SK-N-SH (cell line): ENCODE measurements around the gene PGS1. TPM values are rescaled to one million over a fixed set of nuclear protein-coding genes. Genes with fewer than 3 reads are reported as not detected.
A peak's percentile ranks its signal among the peaks of the same experiment; 100 is the strongest.

Source experiments
- CTCF ChIA-PET: fragments of 300-600, 350-600 bp; formaldehyde crosslinking; extraction: SDS; loops from one replicate; lab custom pipeline; 2021; lab: Yijun Ruan, JAX
- POLR2A ChIA-PET: fragments of 350-600 bp; sonication (Branson Sonifier 250); formaldehyde crosslinking; extraction: SDS; loops from one replicate; lab custom pipeline; 2020; ENCODE audit warnings: antibody characterized with exemption, inconsistent platforms; lab: Yijun Ruan, JAX
- DNase-seq: peaks from one replicate; pipeline ENCODE4 v3.0.0; 2012
- H2AFZ ChIP-seq: fragments of 200-600 bp; sonication (generic); 2 replicates; pipeline ENCODE4 v1.8.1; 2016; ENCODE audit warnings: antibody characterized with exemption, mild to moderate bottlenecking, low read depth
- H3F3A ChIP-seq: fragments of 200-600 bp; sonication (generic); replicated peaks from 2 replicates; pipeline ENCODE3; 2016; ENCODE audit warnings: antibody characterized with exemption, mild to moderate bottlenecking; ENCODE audit not compliant: insufficient read depth
- H3K27ac ChIP-seq, 2 experiments: fragments of 200-500 bp in 1 of 2; fragments of 200-600 bp in 1 of 2; sonication (Bioruptor generic) in 1 of 2; sonication (generic), shearing (Covaris generic) in 1 of 2; 2 replicates each; pipeline versions ENCODE4 v1.5.1 to v1.6.1; 2014 to 2016; ENCODE audit warnings: low read depth in 2 of 2, inconsistent platforms in 1 of 2, low read length in 1 of 2, mild to moderate bottlenecking in 1 of 2, mixed read lengths in 1 of 2
- H3K27me3 ChIP-seq: fragments of 200-600 bp; sonication (generic), shearing (Covaris generic); 2 replicates; pipeline ENCODE4 v1.6.1; 2016; ENCODE audit warnings: mixed run types; ENCODE audit not compliant: insufficient read depth
- H3K36me3 ChIP-seq, 2 experiments: fragments of 200-500 bp in 1 of 2; fragments of 200-600 bp in 1 of 2; sonication (Bioruptor generic) in 1 of 2; sonication (generic) in 1 of 2; replicated peaks in 1 of 2; 2 replicates each; pipeline versions ENCODE3 to v1.5.1; 2014 to 2016; ENCODE audit warnings: low read length in 1 of 2, mild to moderate bottlenecking in 1 of 2; ENCODE audit not compliant: insufficient read depth in 2 of 2, control insufficient read depth in 1 of 2
- H3K4me1 ChIP-seq, 2 experiments: fragments of 200-500 bp in 1 of 2; fragments of 200-600 bp in 1 of 2; sonication (Bioruptor generic) in 1 of 2; sonication (generic), shearing (Covaris generic) in 1 of 2; 2 replicates each; pipeline versions ENCODE4 v1.5.1 to v1.6.1; 2014 to 2016; ENCODE audit warnings: low read depth in 1 of 2, low read length in 1 of 2, mixed run types in 1 of 2; ENCODE audit not compliant: insufficient read depth in 2 of 2, control insufficient read depth in 1 of 2
- H3K4me2 ChIP-seq: fragments of 200-600 bp; sonication (generic), shearing (Covaris generic); 2 replicates; pipeline ENCODE4 v1.6.1; 2017; ENCODE audit warnings: mixed run types
- H3K4me3 ChIP-seq, 2 experiments: fragments of 200-500 bp in 1 of 2; fragments of 200-600 bp in 1 of 2; sonication (Bioruptor generic) in 1 of 2; sonication (generic), shearing (Covaris generic) in 1 of 2; 2 replicates each; pipeline versions ENCODE4 v1.5.1 to v1.8.1; 2014 to 2016; ENCODE audit warnings: low read depth in 2 of 2, inconsistent platforms in 1 of 2, low read length in 1 of 2, mild to moderate bottlenecking in 1 of 2, mixed read lengths in 1 of 2, moderate library complexity in 1 of 2
- H3K79me2 ChIP-seq: fragments of 200-600 bp; sonication (generic); 2 replicates; pipeline ENCODE4 v1.8.1; 2017; ENCODE audit warnings: mild to moderate bottlenecking; ENCODE audit not compliant: insufficient read depth
- H3K9ac ChIP-seq: fragments of 200-600 bp; sonication (generic); 2 replicates; pipeline ENCODE4 v1.6.1; 2017; ENCODE audit warnings: mixed run types
- H3K9me2 ChIP-seq: fragments of 200-600 bp; sonication (generic); 2 replicates; pipeline ENCODE4 v1.6.1; 2017; ENCODE audit warnings: mixed run types
- H3K9me3 ChIP-seq: fragments of 200-600 bp; sonication (generic); 2 replicates; pipeline ENCODE4 v1.6.1; 2017; ENCODE audit warnings: mixed run types, mild to moderate bottlenecking, moderate library complexity
- H4K20me1 ChIP-seq: fragments of 200-600 bp; sonication (generic); 2 replicates; pipeline ENCODE4 v1.6.1; 2017; ENCODE audit warnings: mild to moderate bottlenecking, mixed run types; ENCODE audit not compliant: insufficient read depth
- CHD2 ChIP-seq: fragments of 150-350 bp; IDR thresholded peaks from 2 replicates; pipeline ENCODE4 v1.6.1; 2018; ENCODE audit warnings: low read length; ENCODE audit not compliant: partially characterized antibody
- EP300 ChIP-seq, 2 experiments: IDR thresholded peaks; 2 replicates each; pipeline versions ENCODE4 v1.4.0 to v1.6.1; 2012; ENCODE audit warnings: borderline replicate concordance in 1 of 2, low read depth in 1 of 2, low read length in 1 of 2
- FOSL2 ChIP-seq: IDR thresholded peaks from 2 replicates; pipeline ENCODE4 v1.4.0; 2012; ENCODE audit warnings: low read depth, mild to moderate bottlenecking, moderate library complexity, borderline replicate concordance
- FOXJ3 ChIP-seq: sonication (generic); formaldehyde crosslinking; IDR thresholded peaks from 2 replicates; pipeline ENCODE4 v1.5.1; 2020; ENCODE audit warnings: mild to moderate bottlenecking, missing genetic modification reagents
- GABPA ChIP-seq: IDR thresholded peaks from 2 replicates; pipeline ENCODE4 v1.4.0; 2012; ENCODE audit warnings: low read depth, mild to moderate bottlenecking
- GATA2 ChIP-seq: sonication (generic); formaldehyde crosslinking; IDR thresholded peaks from 2 replicates; pipeline ENCODE4 v1.5.0; 2020; ENCODE audit warnings: mild to moderate bottlenecking, missing genetic modification reagents
- MEF2A ChIP-seq: IDR thresholded peaks from 2 replicates; pipeline ENCODE4 v1.4.0; 2012; ENCODE audit warnings: low read depth, borderline replicate concordance
- MXI1 ChIP-seq: IDR thresholded peaks from 2 replicates; pipeline ENCODE4 v1.6.1; 2012; ENCODE audit warnings: mild to moderate bottlenecking, low read depth, low read length, improper control_type of control experiment
- NFIC ChIP-seq: IDR thresholded peaks from 2 replicates; pipeline ENCODE4 v1.4.0; 2012; ENCODE audit warnings: borderline replicate concordance
- NRF1 ChIP-seq: IDR thresholded peaks from 2 replicates; pipeline ENCODE4 v1.6.1; 2012; ENCODE audit warnings: low read depth, mild to moderate bottlenecking, low read length
- PBX3 ChIP-seq: IDR thresholded peaks from 2 replicates; pipeline ENCODE4; 2012
- RAD21 ChIP-seq: IDR thresholded peaks from 2 replicates; pipeline ENCODE4 v1.6.1; 2012; ENCODE audit warnings: mild to moderate bottlenecking, low read length
- RXRA ChIP-seq: IDR thresholded peaks from 2 replicates; pipeline ENCODE4 v1.4.0; 2012; ENCODE audit warnings: low read depth, mild to moderate bottlenecking, borderline replicate concordance
- SIN3A ChIP-seq: IDR thresholded peaks from 2 replicates; pipeline ENCODE4 v1.6.1; 2012; ENCODE audit warnings: low read depth, mild to moderate bottlenecking, low read length, moderate library complexity, borderline replicate concordance
- TAF1 ChIP-seq: IDR thresholded peaks from 2 replicates; pipeline ENCODE4 v1.6.1; 2012; ENCODE audit warnings: low read depth, mild to moderate bottlenecking, low read length, moderate library complexity, borderline replicate concordance
- TEAD4 ChIP-seq: IDR thresholded peaks from 2 replicates; pipeline ENCODE4 v1.4.0; 2012; ENCODE audit warnings: mild to moderate bottlenecking, borderline replicate concordance; ENCODE audit not compliant: insufficient read depth
- USF2 ChIP-seq: fragments of 150-350 bp; IDR thresholded peaks from 2 replicates; pipeline ENCODE4 v1.6.1; 2017; ENCODE audit warnings: antibody characterized with exemption, low read length, low read depth, borderline replicate concordance
- whole genome bisulfite sequencing: methylation state at CpG from one replicate; pipeline ENCODE4 v1.1.6; 2017; ENCODE audit warnings: low lambda C conversion rate; 5-methylcytosine and 5-hydroxymethylcytosine counted together
- polyA plus RNA-seq, 3 experiments: library from polyadenylated mRNA; depleted of rRNA; stranded (reverse); fragments of >200 nt; gene quantifications; 2 replicates each; pipeline ENCODE4 v1.2.3, GENCODE V29; 2012
- TF ChIP-seq, protein P1 (sequence below): fragments of 200-600 bp; sonication (generic); IDR thresholded peaks from 2 replicates; pipeline ENCODE4 v1.6.1; 2017; ENCODE audit warnings: antibody characterized with exemption, mild to moderate bottlenecking, moderate library complexity
- TF ChIP-seq, protein P2 (sequence below): IDR thresholded peaks from 2 replicates; pipeline ENCODE4 v1.4.0; 2012; ENCODE audit warnings: low read depth

The PGS1 gene
- polyA plus RNA-seq, 1 of the 3 experiments (the other 2 are of a cell fraction) = 88.4 TPM

DNA sequence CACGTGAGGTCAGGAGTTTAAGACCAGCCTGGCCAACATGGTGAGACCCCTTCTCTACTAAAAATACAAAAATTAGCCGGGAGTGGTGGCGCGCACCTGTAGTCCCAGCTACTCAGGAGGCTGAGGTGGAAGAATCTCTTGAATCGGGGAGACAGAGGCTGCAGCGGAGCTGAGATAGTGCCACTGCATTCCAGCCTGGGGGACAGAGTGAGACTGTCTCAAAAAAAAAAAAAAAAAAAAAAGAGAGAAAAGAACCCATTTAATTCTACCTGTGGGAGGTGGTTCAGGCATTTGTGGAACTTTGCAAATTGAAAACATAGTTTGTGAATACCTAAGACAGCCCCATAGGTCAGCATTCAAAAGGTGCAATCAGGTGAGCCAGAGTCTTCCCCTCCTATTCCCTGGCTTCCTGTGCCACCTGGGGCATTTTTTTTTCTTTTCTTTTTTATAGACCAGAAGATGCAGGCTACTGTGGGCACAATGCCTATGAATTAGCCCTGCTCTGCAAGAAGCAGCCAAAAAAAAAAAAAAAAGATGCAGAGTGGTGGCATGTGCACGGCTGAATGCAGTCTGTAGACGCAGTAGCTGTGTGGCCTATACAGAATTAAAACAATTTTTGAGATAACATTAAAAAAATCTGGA lies 9.5 kb upstream of the PGS1 start:
- no peaks in the 10 kb centered on the region for H4K20me1 ChIP-seq
- CTCF ChIA-PET = interaction anchor here (1.0 to 15.1 kb wide), 11 partner anchors 9 to 119 kb away, joined by 3 to 327 read pairs (median 9); partner anchors contain the start of genes PGS1 and SOCS3
- POLR2A ChIA-PET = interaction anchor here (0.6 to 2.1 kb wide), 4 partner anchors 8 to 503 kb away, joined by 3 to 9 read pairs (median 3); partner anchors contain the start of gene PGS1

DNA sequence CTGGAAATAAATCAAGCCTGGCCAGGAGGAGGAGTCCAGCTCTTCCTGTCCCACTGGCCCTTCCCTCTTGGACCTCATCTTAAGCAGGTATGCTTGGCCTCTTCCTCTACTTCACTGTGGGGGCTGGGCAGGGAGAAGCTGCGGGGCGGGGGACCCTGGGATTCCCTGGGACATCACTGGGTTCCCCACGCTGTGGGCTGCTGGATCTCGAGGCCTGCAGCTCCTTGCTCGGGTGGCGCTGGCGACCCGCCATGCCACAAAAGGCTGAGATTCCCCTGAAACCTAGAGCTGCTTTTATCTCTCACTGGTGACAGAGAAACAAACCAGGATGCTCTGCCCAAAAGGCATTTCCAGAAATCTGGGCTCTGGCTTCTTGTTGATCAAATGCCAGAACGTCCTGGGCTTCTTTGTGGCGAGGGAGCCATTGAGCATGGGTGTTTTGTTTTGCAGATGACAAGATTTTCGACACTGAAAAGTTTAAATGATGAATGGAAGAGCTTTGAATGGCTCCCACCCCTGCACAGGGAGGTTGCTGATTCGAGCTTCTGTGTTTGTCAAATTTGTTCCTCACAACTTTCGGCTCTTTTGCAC lies 8.6 kb upstream of the PGS1 start:
- POLR2A ChIA-PET = interaction anchor here (0.6 to 2.1 kb wide), 5 partner anchors 9 to 503 kb away, joined by 3 to 9 read pairs (median 3); no protein-coding TSS in a partner anchor
- peak; percentile 79 for TF ChIP-seq CHD2
- TF ChIP-seq NRF1 = no peak
- TF ChIP-seq EP300 (IDR thresholded peaks at IDR 0.05; ENCODE audit: borderline replicate concordance in 1 of 2, low read depth in 1 of 2, low read length in 1 of 2) = peak in 1 of 2 experiments; percentile 92; a peak in 2 of 4 replicates
- TF ChIP-seq, protein P1, sequence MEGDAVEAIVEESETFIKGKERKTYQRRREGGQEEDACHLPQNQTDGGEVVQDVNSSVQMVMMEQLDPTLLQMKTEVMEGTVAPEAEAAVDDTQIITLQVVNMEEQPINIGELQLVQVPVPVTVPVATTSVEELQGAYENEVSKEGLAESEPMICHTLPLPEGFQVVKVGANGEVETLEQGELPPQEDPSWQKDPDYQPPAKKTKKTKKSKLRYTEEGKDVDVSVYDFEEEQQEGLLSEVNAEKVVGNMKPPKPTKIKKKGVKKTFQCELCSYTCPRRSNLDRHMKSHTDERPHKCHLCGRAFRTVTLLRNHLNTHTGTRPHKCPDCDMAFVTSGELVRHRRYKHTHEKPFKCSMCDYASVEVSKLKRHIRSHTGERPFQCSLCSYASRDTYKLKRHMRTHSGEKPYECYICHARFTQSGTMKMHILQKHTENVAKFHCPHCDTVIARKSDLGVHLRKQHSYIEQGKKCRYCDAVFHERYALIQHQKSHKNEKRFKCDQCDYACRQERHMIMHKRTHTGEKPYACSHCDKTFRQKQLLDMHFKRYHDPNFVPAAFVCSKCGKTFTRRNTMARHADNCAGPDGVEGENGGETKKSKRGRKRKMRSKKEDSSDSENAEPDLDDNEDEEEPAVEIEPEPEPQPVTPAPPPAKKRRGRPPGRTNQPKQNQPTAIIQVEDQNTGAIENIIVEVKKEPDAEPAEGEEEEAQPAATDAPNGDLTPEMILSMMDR = no peak
- TF ChIP-seq RAD21 = peak; percentile 17; the same call in 1 of the 2 replicates
- TF ChIP-seq PBX3 = peak; percentile 32; the same call in 1 of the 2 replicates
- TF ChIP-seq, protein P2, sequence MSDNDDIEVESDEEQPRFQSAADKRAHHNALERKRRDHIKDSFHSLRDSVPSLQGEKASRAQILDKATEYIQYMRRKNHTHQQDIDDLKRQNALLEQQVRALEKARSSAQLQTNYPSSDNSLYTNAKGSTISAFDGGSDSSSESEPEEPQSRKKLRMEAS = no peak
- TF ChIP-seq GABPA = no peak
- no peak for TF ChIP-seq RXRA
- peak; percentile 49; the same call in 1 of the 2 replicates for TF ChIP-seq MXI1
- no peak for TF ChIP-seq TEAD4
- TF ChIP-seq FOXJ3 = peak; percentile 84; the same call in 1 of the 2 replicates
- TF ChIP-seq NFIC = peak; percentile 65; the same call in 1 of the 2 replicates
- no peak for TF ChIP-seq MEF2A
- TF ChIP-seq TAF1 = no peak
- TF ChIP-seq FOSL2 = no peak
- no peak for TF ChIP-seq USF2
- 0 out of 2 replicates have a peak, but pooled peaks have one; percentile 29 for TF ChIP-seq SIN3A
- peak; percentile 94 for TF ChIP-seq GATA2 (CRISPR knock-in tag)

More for the DNA sequence above, 9.5 kb upstream of the PGS1 start:
- whole genome bisulfite sequencing = 94% methylated on average over 8 of the region's 8 CpGs
- H3K36me3 ChIP-seq = no peaks in the 10 kb centered on the region
- no peaks in the 10 kb centered on the region for H3K27me3 ChIP-seq
- H3K79me2 ChIP-seq = no peaks in the 10 kb centered on the region
- no peak overlapping the region for H3K9ac ChIP-seq
- no peak overlapping the region for H3K4me2 ChIP-seq
- no peak overlapping the region for H2AFZ ChIP-seq
- no peak overlapping the region for H3K4me3 ChIP-seq
- H3K9me2 ChIP-seq = no peaks in the 10 kb centered on the region
- TF ChIP-seq RXRA (no peak), TAF1 (no peak), CHD2 (no peak)
- TF ChIP-seq, all 33 proteins: peak for 0
- Histone ChIP-seq H3K27ac (peak overlapping the region in 1 of 2 experiments; percentile 71; a peak in 1 of 4 replicates), H3K4me1 (peaks cover 5 to 50% of the 10 kb centered on the region in 2 experiments; a peak in 2 of 4 replicates), H3F3A (peaks cover 3% of the 10 kb centered on the region), H3K9me3 (no peaks in the 10 kb centered on the region)
- no peak for DNase-seq

More for the DNA sequence above, 8.6 kb upstream of the PGS1 start:
- H3K4me1 ChIP-seq = peaks cover 14 to 44% of the 10 kb centered on the region in 2 experiments; a peak in 3 of 4 replicates
- H3F3A ChIP-seq = peaks cover 12% of the 10 kb centered on the region
- H3K9ac ChIP-seq = no peak overlapping the region
- H3K4me3 ChIP-seq = no peak overlapping the region
- H3K9me3 ChIP-seq = no peaks in the 10 kb centered on the region
- peak overlapping the region in 1 of 2 experiments; percentile 71; a peak in 2 of 4 replicates for H3K27ac ChIP-seq
- no peaks in the 10 kb centered on the region for H3K27me3 ChIP-seq
- no peaks in the 10 kb centered on the region for H4K20me1 ChIP-seq
- H3K4me2 ChIP-seq = 0 out of 2 replicates have a peak overlapping the region, but pooled peaks have one; percentile 12
- H2AFZ ChIP-seq = peak overlapping the region; percentile 66; the same call in 1 of the 2 replicates
- H3K36me3 ChIP-seq = no peaks in the 10 kb centered on the region
- H3K79me2 ChIP-seq = no peaks in the 10 kb centered on the region
- DNase-seq = peak; percentile 88
- 46% methylated on average over 13 of the region's 13 CpGs for WGBS
- CTCF ChIA-PET = interaction anchor here (0.7 to 15.1 kb wide), 15 partner anchors 9 to 338 kb away, joined by 3 to 327 read pairs (median 7); partner anchors contain the start of genes PGS1 and SOCS3
- no peaks in the 10 kb centered on the region for H3K9me2 ChIP-seq
